Neural cell (in vitro differentiated cells): Measurements from ENCODE around the gene OR11L1. TPM values are rescaled to one million over a fixed set of nuclear protein-coding genes. Genes with fewer than 3 reads are reported as not detected.

Experiments
- H2AFZ ChIP-seq: fragments of 200-600, 300-800 bp; sonication (generic), shearing (Covaris generic); 2 replicates; pipeline ENCODE4 v1.6.0; 2014; ENCODE audit warnings: low read depth, mild to moderate bottlenecking, antibody characterized with exemption, low read length, moderate library complexity
- H3F3A ChIP-seq: fragments of 200-600 bp; shearing (Covaris generic); 2 replicates; pipeline ENCODE4 v1.6.1; 2016; ENCODE audit warnings: mild to moderate bottlenecking, moderate library complexity, mixed read lengths, antibody characterized with exemption, low read length; ENCODE audit not compliant: insufficient read depth, poor library complexity, severe bottlenecking
- H3K27ac ChIP-seq: fragments of 200-600, 300-800 bp; sonication (generic), shearing (Covaris generic); 2 replicates; pipeline ENCODE4 v1.5.1; 2014; ENCODE audit warnings: mild to moderate bottlenecking, low read length, moderate library complexity
- H3K27me3 ChIP-seq: fragments of 300-800, 200-600 bp; sonication (generic), shearing (Covaris generic); 2 replicates; pipeline ENCODE4 v1.6.0; 2014; ENCODE audit warnings: mild to moderate bottlenecking, low read depth, low read length, moderate library complexity; ENCODE audit not compliant: insufficient read depth
- H3K36me3 ChIP-seq: fragments of 300-800, 200-600 bp; sonication (generic), shearing (Covaris generic); 2 replicates; pipeline ENCODE4 v1.5.1; 2014; ENCODE audit warnings: mild to moderate bottlenecking, antibody characterized with exemption, low read length, moderate library complexity; ENCODE audit not compliant: insufficient read depth
- H3K4me2 ChIP-seq: fragments of 300-800, 200-600 bp; sonication (generic), shearing (Covaris generic); 2 replicates; pipeline ENCODE4 v1.6.0; 2014; ENCODE audit warnings: mild to moderate bottlenecking, low read length
- H3K4me3 ChIP-seq: fragments of 300-800, 200-600 bp; sonication (generic), shearing (Covaris generic); 2 replicates; pipeline ENCODE4 v1.5.1; 2014; ENCODE audit warnings: mild to moderate bottlenecking, low read length, moderate library complexity
- H3K79me2 ChIP-seq: fragments of 200-600 bp; shearing (Covaris generic); replicated peaks from 2 replicates; pipeline ENCODE4 v1.6.0; 2014; ENCODE audit warnings: mild to moderate bottlenecking, low read length, moderate library complexity; ENCODE audit not compliant: insufficient read depth
- H3K9ac ChIP-seq: fragments of 300-800, 200-600 bp; sonication (generic), shearing (Covaris generic); 2 replicates; pipeline ENCODE4 v1.6.1; 2016; ENCODE audit warnings: mild to moderate bottlenecking, low read length, mixed read lengths
- H3K9me2 ChIP-seq: fragments of 200-600 bp; shearing (Covaris generic); 2 replicates; pipeline ENCODE4 v1.6.1; 2016; ENCODE audit warnings: mild to moderate bottlenecking, low read length, mixed read lengths; ENCODE audit not compliant: insufficient read depth
- H3K9me3 ChIP-seq: fragments of 200-600, 300-800 bp; sonication (generic), shearing (Covaris generic); 2 replicates; pipeline ENCODE4 v1.6.1; 2016; ENCODE audit warnings: mild to moderate bottlenecking, mixed run types, low read length, moderate library complexity, mixed read lengths
- H4K20me1 ChIP-seq: fragments of 200-600 bp; shearing (Covaris generic); 2 replicates; pipeline ENCODE4 v1.6.1; 2016; ENCODE audit warnings: mild to moderate bottlenecking, mixed run types; ENCODE audit not compliant: insufficient read depth
- EP300 ChIP-seq: fragments of 450-650 bp; conservative IDR thresholded peaks from 2 replicates; pipeline ENCODE4 v1.6.1; 2014; ENCODE audit warnings: antibody characterized with exemption, mild to moderate bottlenecking, moderate library complexity; ENCODE audit not compliant: poor library complexity, severe bottlenecking
- EZH2 ChIP-seq: fragments of 200-600, 300-800 bp; shearing (Covaris generic), sonication (generic); IDR thresholded peaks from 2 replicates; pipeline ENCODE4 v1.6.1; 2014; ENCODE audit warnings: antibody characterized with exemption, low read length, borderline replicate concordance, mild to moderate bottlenecking; ENCODE audit not compliant: insufficient read depth, poor library complexity, severe bottlenecking
- MXI1 ChIP-seq: fragments of 450-650 bp; conservative IDR thresholded peaks from 2 replicates; pipeline ENCODE4 v1.6.1; 2014; ENCODE audit warnings: antibody characterized with exemption, mild to moderate bottlenecking; ENCODE audit not compliant: poor library complexity, severe bottlenecking
- POLR2AphosphoS5 ChIP-seq: IDR thresholded peaks from 2 replicates; pipeline ENCODE4 v1.6.1; 2012
- RAD21 ChIP-seq: fragments of 450-650 bp; conservative IDR thresholded peaks from 2 replicates; pipeline ENCODE4 v1.6.1; 2014; ENCODE audit warnings: antibody characterized with exemption, mild to moderate bottlenecking, moderate library complexity
- SMC3 ChIP-seq: fragments of 450-650 bp; conservative IDR thresholded peaks from 2 replicates; pipeline ENCODE4 v1.6.1; 2014; ENCODE audit warnings: antibody characterized with exemption, mild to moderate bottlenecking, moderate library complexity; ENCODE audit not compliant: poor library complexity
- TAF1 ChIP-seq: IDR thresholded peaks from 2 replicates; pipeline ENCODE4 v1.6.1; 2012; ENCODE audit warnings: low read depth
- polyA plus RNA-seq: library from polyadenylated mRNA; depleted of rRNA; stranded (reverse); fragments of >200 nt; gene quantifications from 2 replicates; pipeline ENCODE4 v1.2.3, GENCODE V29; 2014
- TF ChIP-seq, protein P1 (sequence below): fragments of 450-650 bp; IDR thresholded peaks from 2 replicates; pipeline ENCODE4 v1.5.1; 2014; ENCODE audit warnings: antibody characterized with exemption, mild to moderate bottlenecking, moderate library complexity; ENCODE audit not compliant: poor library complexity, severe bottlenecking
- TF ChIP-seq, protein P2 (sequence below): IDR thresholded peaks from 2 replicates; pipeline ENCODE4 v1.6.1; 2012; ENCODE audit warnings: borderline replicate concordance

OR11L1 gene
- polyA plus RNA-seq, 1 donor from 2014 or later: not detected

DNA sequence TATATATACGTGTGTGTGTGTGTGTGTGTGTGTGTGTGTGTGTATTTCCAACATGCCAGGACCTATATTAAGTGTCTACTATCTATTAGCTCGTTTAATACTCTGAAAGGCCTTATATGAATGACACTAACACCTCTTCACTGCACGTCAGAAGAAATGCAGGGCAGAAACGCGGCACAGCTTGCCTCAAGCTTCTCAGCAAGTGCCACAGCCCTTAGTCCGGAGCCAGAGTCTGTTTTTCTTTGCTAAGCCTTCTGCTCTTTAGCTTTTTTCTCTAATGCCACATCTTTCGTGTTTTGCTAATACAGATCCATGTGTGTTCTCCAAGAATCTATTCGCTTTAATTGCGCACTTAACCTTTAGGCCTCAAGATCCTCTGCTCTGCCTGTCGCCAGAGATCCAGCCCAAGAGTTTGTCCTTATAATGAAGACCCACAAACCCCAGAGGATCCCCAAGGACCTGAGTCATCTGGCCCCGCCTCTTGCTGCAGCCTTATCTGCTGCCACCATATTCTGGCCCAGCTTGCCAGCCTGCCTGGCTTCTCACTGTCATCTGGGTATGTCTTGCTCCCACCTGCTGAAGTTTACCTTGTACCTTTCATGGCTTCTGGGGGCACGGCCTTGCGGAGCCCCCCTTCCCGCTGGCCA is 13.3 kb upstream of the OR11L1 start:
- no peak overlapping the region for H3K9ac ChIP-seq
- no peaks in the 10 kb centered on the region for H3K36me3 ChIP-seq
- H3F3A ChIP-seq: no peaks in the 10 kb centered on the region
- H3K9me3 ChIP-seq: no peaks in the 10 kb centered on the region
- H4K20me1 ChIP-seq: no peaks in the 10 kb centered on the region
- no peaks in the 10 kb centered on the region for H3K79me2 ChIP-seq
- no peak overlapping the region for H3K27ac ChIP-seq
- TF ChIP-seq, protein P1, sequence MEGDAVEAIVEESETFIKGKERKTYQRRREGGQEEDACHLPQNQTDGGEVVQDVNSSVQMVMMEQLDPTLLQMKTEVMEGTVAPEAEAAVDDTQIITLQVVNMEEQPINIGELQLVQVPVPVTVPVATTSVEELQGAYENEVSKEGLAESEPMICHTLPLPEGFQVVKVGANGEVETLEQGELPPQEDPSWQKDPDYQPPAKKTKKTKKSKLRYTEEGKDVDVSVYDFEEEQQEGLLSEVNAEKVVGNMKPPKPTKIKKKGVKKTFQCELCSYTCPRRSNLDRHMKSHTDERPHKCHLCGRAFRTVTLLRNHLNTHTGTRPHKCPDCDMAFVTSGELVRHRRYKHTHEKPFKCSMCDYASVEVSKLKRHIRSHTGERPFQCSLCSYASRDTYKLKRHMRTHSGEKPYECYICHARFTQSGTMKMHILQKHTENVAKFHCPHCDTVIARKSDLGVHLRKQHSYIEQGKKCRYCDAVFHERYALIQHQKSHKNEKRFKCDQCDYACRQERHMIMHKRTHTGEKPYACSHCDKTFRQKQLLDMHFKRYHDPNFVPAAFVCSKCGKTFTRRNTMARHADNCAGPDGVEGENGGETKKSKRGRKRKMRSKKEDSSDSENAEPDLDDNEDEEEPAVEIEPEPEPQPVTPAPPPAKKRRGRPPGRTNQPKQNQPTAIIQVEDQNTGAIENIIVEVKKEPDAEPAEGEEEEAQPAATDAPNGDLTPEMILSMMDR: no peak
- TF ChIP-seq MXI1 (no peak), POLR2AphosphoS5 (no peak), EP300 (no peak), TAF1 (no peak), SMC3 (no peak), RAD21 (no peak), EZH2 (no peak)
- TF ChIP-seq, protein P2, sequence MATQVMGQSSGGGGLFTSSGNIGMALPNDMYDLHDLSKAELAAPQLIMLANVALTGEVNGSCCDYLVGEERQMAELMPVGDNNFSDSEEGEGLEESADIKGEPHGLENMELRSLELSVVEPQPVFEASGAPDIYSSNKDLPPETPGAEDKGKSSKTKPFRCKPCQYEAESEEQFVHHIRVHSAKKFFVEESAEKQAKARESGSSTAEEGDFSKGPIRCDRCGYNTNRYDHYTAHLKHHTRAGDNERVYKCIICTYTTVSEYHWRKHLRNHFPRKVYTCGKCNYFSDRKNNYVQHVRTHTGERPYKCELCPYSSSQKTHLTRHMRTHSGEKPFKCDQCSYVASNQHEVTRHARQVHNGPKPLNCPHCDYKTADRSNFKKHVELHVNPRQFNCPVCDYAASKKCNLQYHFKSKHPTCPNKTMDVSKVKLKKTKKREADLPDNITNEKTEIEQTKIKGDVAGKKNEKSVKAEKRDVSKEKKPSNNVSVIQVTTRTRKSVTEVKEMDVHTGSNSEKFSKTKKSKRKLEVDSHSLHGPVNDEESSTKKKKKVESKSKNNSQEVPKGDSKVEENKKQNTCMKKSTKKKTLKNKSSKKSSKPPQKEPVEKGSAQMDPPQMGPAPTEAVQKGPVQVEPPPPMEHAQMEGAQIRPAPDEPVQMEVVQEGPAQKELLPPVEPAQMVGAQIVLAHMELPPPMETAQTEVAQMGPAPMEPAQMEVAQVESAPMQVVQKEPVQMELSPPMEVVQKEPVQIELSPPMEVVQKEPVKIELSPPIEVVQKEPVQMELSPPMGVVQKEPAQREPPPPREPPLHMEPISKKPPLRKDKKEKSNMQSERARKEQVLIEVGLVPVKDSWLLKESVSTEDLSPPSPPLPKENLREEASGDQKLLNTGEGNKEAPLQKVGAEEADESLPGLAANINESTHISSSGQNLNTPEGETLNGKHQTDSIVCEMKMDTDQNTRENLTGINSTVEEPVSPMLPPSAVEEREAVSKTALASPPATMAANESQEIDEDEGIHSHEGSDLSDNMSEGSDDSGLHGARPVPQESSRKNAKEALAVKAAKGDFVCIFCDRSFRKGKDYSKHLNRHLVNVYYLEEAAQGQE: no peak
- no peak overlapping the region for H2AFZ ChIP-seq
- H3K27me3 ChIP-seq: no peaks in the 10 kb centered on the region
- H3K4me2 ChIP-seq: no peak overlapping the region
- H3K9me2 ChIP-seq: no peaks in the 10 kb centered on the region
- no peak overlapping the region for H3K4me3 ChIP-seq

DNA sequence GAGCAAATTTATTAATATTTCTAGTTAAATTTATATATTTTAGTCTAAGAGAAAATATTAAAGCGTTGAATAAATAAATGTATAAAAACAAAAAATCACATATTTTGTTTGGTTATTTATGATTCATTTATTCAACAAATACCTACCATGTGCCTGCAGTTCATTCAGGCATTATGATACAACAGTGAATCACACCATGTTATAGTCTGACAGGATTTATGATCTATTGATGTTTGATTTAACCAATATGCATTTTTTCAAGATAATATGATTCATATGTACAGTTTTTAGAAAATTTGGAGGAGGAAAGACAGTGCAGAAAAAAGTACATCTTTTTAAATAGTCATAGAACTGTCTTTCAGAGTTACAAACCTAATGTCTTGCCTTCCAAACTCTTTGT is 7.9 kb upstream of the OR11L1 start:
- no peak overlapping the region for H2AFZ ChIP-seq
- TF ChIP-seq, protein P2: no peak
- TF ChIP-seq, protein P1: no peak
- no peak for TF ChIP-seq RAD21
- no peak for TF ChIP-seq EZH2
- no peaks in the 10 kb centered on the region for H3F3A ChIP-seq
- H3K79me2 ChIP-seq: no peaks in the 10 kb centered on the region
- H3K27me3 ChIP-seq: no peaks in the 10 kb centered on the region
- H3K9me3 ChIP-seq: no peaks in the 10 kb centered on the region
- H3K9ac ChIP-seq: no peak overlapping the region
- H3K9me2 ChIP-seq: no peaks in the 10 kb centered on the region
- H3K36me3 ChIP-seq: no peaks in the 10 kb centered on the region
- no peak overlapping the region for H3K4me2 ChIP-seq
- H3K4me3 ChIP-seq: no peak overlapping the region
- no peaks in the 10 kb centered on the region for H4K20me1 ChIP-seq
- H3K27ac ChIP-seq: no peak overlapping the region
